AG04450 (cell line): ENCODE results near the gene SKIDA1. TPM values are rescaled to one million over a fixed set of nuclear protein-coding genes. Genes with fewer than 3 reads are reported as not detected.

Experiments
- CTCF ChIA-PET: fragments of 300-600, 350-600 bp; formaldehyde crosslinking; extraction: SDS; loops from one replicate; lab custom pipeline; 2022; ENCODE audit warnings: antibody characterized with exemption, inconsistent platforms; lab: Charles Lee
- POLR2A ChIA-PET: fragments of 350-600 bp; formaldehyde crosslinking; extraction: SDS; loops from one replicate; lab custom pipeline; 2021; ENCODE audit warnings: antibody characterized with exemption, inconsistent platforms; lab: Yijun Ruan, JAX
- DNase-seq: peaks from one replicate; pipeline ENCODE4 v3.0.0-alpha.2; 2011; ENCODE audit warnings: low read depth, low spot score
- H3K27ac ChIP-seq: one replicate; pipeline ENCODE4 v1.5.1; 2012; ENCODE audit warnings: low read depth, low read length, control low read depth
- H3K27me3 ChIP-seq: one replicate; pipeline ENCODE4 v1.6.0; 2012; ENCODE audit warnings: low read length; ENCODE audit not compliant: control insufficient read depth, insufficient read depth
- H3K4me3 ChIP-seq: 2 replicates; pipeline ENCODE4 v1.5.1; 2011; ENCODE audit warnings: mild to moderate bottlenecking, low read depth, low read length, control low read depth
- H3K9me3 ChIP-seq: 2 replicates; pipeline ENCODE4 v1.5.1; 2012; ENCODE audit warnings: low read length; ENCODE audit not compliant: control insufficient read depth, insufficient read depth
- polyA plus RNA-seq: library from polyadenylated mRNA; depleted of rRNA; stranded (reverse); fragments of >200 nt; gene quantifications from 2 replicates; pipeline ENCODE4 v1.2.3, GENCODE V29; 2011
- TF ChIP-seq, protein P1 (sequence below): IDR thresholded peaks from 2 replicates; pipeline ENCODE4 v1.5.1; 2011; ENCODE audit warnings: low read depth, low read length, control low read depth, inconsistent platforms

The SKIDA1 gene
- polyA plus RNA-seq, 1 experiment, result 0.62 TPM

DNA sequence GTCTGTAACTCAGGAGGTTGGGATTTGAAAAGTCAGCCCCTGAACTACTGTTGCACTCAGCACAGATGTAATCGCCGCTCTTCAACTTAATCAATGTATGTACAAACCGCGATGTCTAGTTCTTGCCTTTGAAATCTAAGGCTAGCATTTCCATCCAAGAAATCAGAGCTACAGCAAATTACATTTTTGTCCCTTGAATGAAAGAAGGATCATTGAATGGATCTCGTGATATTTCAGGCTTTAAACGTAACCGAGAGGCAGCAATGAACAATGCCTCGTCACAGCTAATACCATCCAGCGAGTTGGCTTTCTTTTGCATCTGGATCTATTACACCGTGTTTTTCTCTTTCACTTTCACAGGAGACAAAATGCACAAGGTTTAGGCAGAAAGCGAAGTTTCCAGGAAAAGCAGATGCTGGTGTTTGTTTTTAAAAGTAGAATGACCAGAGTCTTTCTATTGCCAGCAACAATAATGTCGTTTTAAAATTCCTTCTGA, 5.5 kb downstream of the SKIDA1 start:
- CTCF ChIA-PET, result interaction anchor here (0.6 to 3.3 kb wide), 4 partner anchors 16 to 241 kb away, joined by 3 to 15 read pairs (median 7); no protein-coding TSS in a partner anchor
- POLR2A ChIA-PET, result no interaction called here
- H3K9me3 ChIP-seq, result no peaks in the 10 kb centered on the region; the same call in 1 of the 2 replicates
- H3K4me3 ChIP-seq, result peak overlapping the region; percentile 70
- TF ChIP-seq, protein P1, sequence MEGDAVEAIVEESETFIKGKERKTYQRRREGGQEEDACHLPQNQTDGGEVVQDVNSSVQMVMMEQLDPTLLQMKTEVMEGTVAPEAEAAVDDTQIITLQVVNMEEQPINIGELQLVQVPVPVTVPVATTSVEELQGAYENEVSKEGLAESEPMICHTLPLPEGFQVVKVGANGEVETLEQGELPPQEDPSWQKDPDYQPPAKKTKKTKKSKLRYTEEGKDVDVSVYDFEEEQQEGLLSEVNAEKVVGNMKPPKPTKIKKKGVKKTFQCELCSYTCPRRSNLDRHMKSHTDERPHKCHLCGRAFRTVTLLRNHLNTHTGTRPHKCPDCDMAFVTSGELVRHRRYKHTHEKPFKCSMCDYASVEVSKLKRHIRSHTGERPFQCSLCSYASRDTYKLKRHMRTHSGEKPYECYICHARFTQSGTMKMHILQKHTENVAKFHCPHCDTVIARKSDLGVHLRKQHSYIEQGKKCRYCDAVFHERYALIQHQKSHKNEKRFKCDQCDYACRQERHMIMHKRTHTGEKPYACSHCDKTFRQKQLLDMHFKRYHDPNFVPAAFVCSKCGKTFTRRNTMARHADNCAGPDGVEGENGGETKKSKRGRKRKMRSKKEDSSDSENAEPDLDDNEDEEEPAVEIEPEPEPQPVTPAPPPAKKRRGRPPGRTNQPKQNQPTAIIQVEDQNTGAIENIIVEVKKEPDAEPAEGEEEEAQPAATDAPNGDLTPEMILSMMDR, result no peak
- DNase-seq, result no peak
- H3K27me3 ChIP-seq, result no peaks in the 10 kb centered on the region
- peak overlapping the region; percentile 66 for H3K27ac ChIP-seq

DNA sequence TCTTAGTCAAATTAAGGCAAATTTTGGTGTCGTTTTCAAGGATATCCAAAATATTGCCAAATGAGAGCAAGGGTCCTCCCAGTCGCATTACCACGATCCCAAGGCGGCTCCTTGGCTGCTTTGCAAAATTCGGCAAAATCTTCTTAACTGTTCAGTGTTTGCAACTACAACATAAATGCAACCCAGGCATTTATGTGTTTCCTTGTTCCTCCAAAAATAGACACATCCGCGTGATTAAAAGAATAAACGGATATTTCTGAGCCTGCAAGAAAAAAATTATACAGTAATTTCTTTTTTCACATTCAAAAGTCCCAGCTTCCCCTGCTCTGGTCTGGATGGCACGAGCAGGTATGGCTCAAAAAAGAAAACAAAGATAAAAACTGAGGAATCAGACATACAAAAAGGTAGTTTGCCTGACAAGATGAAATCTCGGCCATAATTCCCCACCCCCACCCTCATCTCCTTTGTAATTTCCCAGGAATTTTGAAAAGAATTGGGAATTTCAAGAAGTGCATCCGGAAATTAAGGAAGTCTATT, 6.0 kb downstream of the SKIDA1 start:
- TF ChIP-seq, protein P1, result no peak
- ChIA-PET POLR2A (no interaction called here), CTCF (interaction anchor here (1.1 to 1.6 kb wide), 2 partner anchors 8 to 440 kb away, joined by 3 to 4 read pairs; no protein-coding TSS in a partner anchor)
- Histone ChIP-seq H3K4me3 (peak overlapping the region; percentile 70), H3K27me3 (no peaks in the 10 kb centered on the region), H3K27ac (peak overlapping the region; percentile 66), H3K9me3 (no peaks in the 10 kb centered on the region; the same call in 1 of the 2 replicates)
- DNase-seq, result no peak

DNA sequence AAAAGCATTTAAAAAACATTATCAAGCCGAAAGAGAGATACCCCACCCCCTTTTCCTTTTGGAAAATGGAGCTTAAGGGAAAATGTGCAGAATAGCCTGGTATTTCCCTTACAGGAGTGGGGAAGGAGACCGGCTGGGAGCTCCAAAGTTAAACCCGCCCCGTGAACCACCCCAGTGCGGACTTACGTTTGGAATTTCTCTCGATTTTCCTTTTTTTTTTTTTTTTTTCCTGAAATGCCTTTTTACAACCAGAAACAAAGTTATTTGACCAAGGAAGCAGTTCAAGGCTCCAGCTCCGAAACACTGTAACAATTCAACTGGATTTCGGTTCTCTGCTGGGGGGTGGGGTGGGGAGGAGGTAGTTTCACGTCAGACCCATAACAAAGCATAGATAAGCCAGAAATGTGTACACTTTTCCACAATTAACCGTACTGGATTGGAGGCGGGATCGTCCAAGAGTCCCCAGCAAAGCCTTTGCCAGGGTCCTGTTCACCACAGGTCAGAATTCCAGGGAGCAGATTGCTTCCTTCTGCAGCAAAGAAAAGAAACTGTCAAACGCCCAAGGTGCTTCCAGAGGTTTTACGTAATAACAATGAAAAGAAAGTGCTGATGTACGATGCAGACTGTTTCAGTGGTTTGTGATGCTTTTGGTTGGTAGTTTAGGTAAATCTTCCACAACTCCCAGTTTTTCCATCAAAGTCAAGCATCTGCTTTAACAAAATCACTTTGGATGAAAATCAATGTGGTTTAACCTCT, 6.7 kb downstream of the SKIDA1 start:
- DNase-seq, result no peak
- TF ChIP-seq, protein P1, result no peak
- Histone ChIP-seq H3K4me3 (peak overlapping the region; percentile 70), H3K9me3 (no peaks in the 10 kb centered on the region; the same call in 1 of the 2 replicates), H3K27me3 (no peaks in the 10 kb centered on the region), H3K27ac (peak overlapping the region; percentile 74)
- ChIA-PET POLR2A (interaction anchor here (0.7 to 1.5 kb wide), 6 partner anchors 8 to 71 kb away, joined by 3 to 10 read pairs (median 5); no protein-coding TSS in a partner anchor), CTCF (interaction anchor here (0.6 to 1.6 kb wide), 9 partner anchors 9 to 440 kb away, joined by 3 to 7 read pairs (median 3); no protein-coding TSS in a partner anchor)

- H3K4me3 ChIP-seq, result peak overlapping the region; percentile 70
- TF ChIP-seq, protein P1, result no peak
- CTCF ChIA-PET, result interaction anchor here (0.6 to 1.6 kb wide), 9 partner anchors 9 to 439 kb away, joined by 3 to 7 read pairs (median 3); no protein-coding TSS in a partner anchor
- H3K27me3 ChIP-seq, result no peaks in the 10 kb centered on the region
- H3K27ac ChIP-seq, result no peak overlapping the region
- POLR2A ChIA-PET, result interaction anchor here (0.7 to 1.5 kb wide), 6 partner anchors 9 to 71 kb away, joined by 3 to 10 read pairs (median 5); no protein-coding TSS in a partner anchor
- no peak for DNase-seq
- H3K9me3 ChIP-seq, result no peaks in the 10 kb centered on the region; the same call in 1 of the 2 replicates
These were observed 7.3 kb downstream of the SKIDA1 start for GRCh38 chr10:21518149-21518640.
